Ishikawa (cell line): Measurements from ENCODE around the gene RALGPS2.

Experiments used
- CEBPB ChIP-seq: IDR thresholded peaks from 2 replicates; pipeline ENCODE4 v1.6.1; 2012
- CREB1 ChIP-seq: IDR thresholded peaks from 2 replicates; pipeline ENCODE4 v1.6.1; 2012; ENCODE audit warnings: low read depth
- EGR1 ChIP-seq: IDR thresholded peaks from 2 replicates; pipeline ENCODE4 v1.6.1; 2012
- EP300 ChIP-seq: IDR thresholded peaks from 2 replicates; pipeline ENCODE4 v1.6.1; 2012; ENCODE audit warnings: borderline replicate concordance
- FOXM1 ChIP-seq: IDR thresholded peaks from 2 replicates; pipeline ENCODE4 v1.6.1; 2012; ENCODE audit warnings: low read depth, borderline replicate concordance
- MAX ChIP-seq: IDR thresholded peaks from 2 replicates; pipeline ENCODE4 v1.6.1; 2012
- NFIC ChIP-seq: IDR thresholded peaks from 2 replicates; pipeline ENCODE4 v1.6.1; 2012
- RAD21 ChIP-seq: IDR thresholded peaks from 2 replicates; pipeline ENCODE4 v1.6.1; 2012; ENCODE audit warnings: low read depth
- REST ChIP-seq: IDR thresholded peaks from 2 replicates; pipeline ENCODE4 v1.6.1; 2012; ENCODE audit warnings: low read depth, mild to moderate bottlenecking
- TAF1 ChIP-seq: IDR thresholded peaks from 2 replicates; pipeline ENCODE4 v1.6.1; 2012; ENCODE audit warnings: low read depth, mild to moderate bottlenecking
- TCF12 ChIP-seq: IDR thresholded peaks from 2 replicates; pipeline ENCODE4 v1.6.1; 2012; ENCODE audit warnings: low read depth
- TEAD4 ChIP-seq: IDR thresholded peaks from 2 replicates; pipeline ENCODE4 v1.6.1; 2012
- USF1 ChIP-seq: IDR thresholded peaks from 2 replicates; pipeline ENCODE4 v1.6.1; 2012
- YY1 ChIP-seq: IDR thresholded peaks from 2 replicates; pipeline ENCODE4 v1.6.1; 2012; ENCODE audit warnings: low read depth
- ZBTB7A ChIP-seq: IDR thresholded peaks from 2 replicates; pipeline ENCODE4 v1.6.1; 2012; ENCODE audit warnings: low read depth

RALGPS2 gene

GRCh38 chr1:178784131-178784536, 59.1 kb downstream of the RALGPS2 start:
- TF ChIP-seq EP300 (no peak), MAX (no peak), YY1 (no peak), TEAD4 (no peak), CEBPB (no peak), FOXM1 (no peak), USF1 (no peak), NFIC (no peak), REST (no peak), TCF12 (no peak), EGR1 (no peak), RAD21 (no peak), ZBTB7A (no peak), TAF1 (no peak), CREB1 (no peak)

- TF ChIP-seq TAF1, result no peak
- TF ChIP-seq CEBPB, result no peak
- no peak for TF ChIP-seq REST
- no peak for TF ChIP-seq NFIC
- TF ChIP-seq EP300, result no peak
- TF ChIP-seq TCF12, result no peak
- no peak for TF ChIP-seq RAD21
- no peak for TF ChIP-seq EGR1
- no peak for TF ChIP-seq MAX
Observed at GRCh38 chr1:178792394-178792793, 67.3 kb downstream of the RALGPS2 start.

GRCh38 chr1:178796013-178796412, 71.0 kb downstream of the RALGPS2 start:
- TF ChIP-seq MAX (no peak), USF1 (no peak), EP300 (no peak), YY1 (no peak), RAD21 (no peak), CEBPB (no peak), CREB1 (no peak), ZBTB7A (no peak), NFIC (no peak), FOXM1 (no peak), TAF1 (no peak), TEAD4 (no peak), TCF12 (no peak), EGR1 (no peak), REST (no peak)

- TF ChIP-seq CEBPB, result peak; percentile 64; the same call in 1 of the 2 replicates
- no peak for TF ChIP-seq REST
Observed at GRCh38 chr1:178797590-178797989, 72.5 kb downstream of the RALGPS2 start.
